ENCODE results near the gene CHD6. TPM values are rescaled to one million over a fixed set of nuclear protein-coding genes. Genes with fewer than 3 reads are reported as not detected.

The CHD6 gene
- total RNA-seq, 4 donors from 2014 or later: 21.5 to 130 (median 33.6) TPM

DNA sequence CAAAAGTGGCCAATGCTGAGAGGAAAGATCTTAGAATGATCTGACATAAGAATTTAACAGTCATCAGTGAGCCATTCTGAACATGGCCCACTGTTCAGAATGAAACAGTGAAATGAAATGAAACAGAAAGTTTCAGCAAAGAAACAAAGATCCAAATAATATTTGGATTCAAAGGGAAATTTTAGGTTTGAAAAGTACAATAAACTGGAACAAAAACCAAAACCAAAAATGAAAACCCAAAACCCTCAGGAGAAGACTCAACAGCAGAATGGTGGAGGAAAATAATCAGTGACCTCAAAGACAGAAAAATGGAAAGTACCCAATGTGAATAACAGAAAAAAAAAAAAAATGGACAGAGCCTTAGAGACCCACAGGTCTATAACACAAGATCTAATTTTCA, 185.4 kb downstream of the CHD6 start:
- no peak for TF ChIP-seq POLR2A (IDR thresholded peaks at IDR 0.05)
- TF ChIP-seq, protein P1, sequence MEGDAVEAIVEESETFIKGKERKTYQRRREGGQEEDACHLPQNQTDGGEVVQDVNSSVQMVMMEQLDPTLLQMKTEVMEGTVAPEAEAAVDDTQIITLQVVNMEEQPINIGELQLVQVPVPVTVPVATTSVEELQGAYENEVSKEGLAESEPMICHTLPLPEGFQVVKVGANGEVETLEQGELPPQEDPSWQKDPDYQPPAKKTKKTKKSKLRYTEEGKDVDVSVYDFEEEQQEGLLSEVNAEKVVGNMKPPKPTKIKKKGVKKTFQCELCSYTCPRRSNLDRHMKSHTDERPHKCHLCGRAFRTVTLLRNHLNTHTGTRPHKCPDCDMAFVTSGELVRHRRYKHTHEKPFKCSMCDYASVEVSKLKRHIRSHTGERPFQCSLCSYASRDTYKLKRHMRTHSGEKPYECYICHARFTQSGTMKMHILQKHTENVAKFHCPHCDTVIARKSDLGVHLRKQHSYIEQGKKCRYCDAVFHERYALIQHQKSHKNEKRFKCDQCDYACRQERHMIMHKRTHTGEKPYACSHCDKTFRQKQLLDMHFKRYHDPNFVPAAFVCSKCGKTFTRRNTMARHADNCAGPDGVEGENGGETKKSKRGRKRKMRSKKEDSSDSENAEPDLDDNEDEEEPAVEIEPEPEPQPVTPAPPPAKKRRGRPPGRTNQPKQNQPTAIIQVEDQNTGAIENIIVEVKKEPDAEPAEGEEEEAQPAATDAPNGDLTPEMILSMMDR (IDR thresholded peaks at IDR 0.05): no peak
- Histone ChIP-seq H3K27me3 (no peaks in the 10 kb centered on the region), H3K27ac (no peak overlapping the region), H3K4me3 (no peak overlapping the region), H3K9me3 (no peaks in the 10 kb centered on the region), H3K36me3 (peaks cover 0 to 33% (median 0%) of the 10 kb centered on the region in 3 donors), H3K4me1 (no peaks in the 10 kb centered on the region)
- DNase-seq: no peak

DNA sequence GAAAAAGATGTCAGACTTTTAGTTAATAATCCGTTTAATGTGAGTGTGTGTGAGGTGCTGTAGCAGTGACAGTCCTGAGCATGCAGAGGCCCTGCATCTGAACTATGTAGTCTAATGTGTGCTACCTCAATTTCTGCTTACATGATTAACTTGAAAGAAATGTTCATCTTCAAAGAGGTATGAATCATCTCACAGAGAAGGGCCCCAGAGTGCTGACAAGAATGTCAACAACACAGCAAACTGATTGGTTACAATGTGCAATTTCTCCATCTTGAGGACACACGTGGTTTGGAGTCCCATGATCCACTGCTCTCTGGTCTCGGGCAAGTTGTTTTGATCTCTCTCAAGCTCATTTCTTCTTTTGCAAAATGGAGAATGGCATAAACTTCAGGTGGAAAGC, 189.9 kb downstream of the CHD6 start:
- peaks cover 0 to 27% (median 0%) of the 10 kb centered on the region in 3 donors for H3K36me3 ChIP-seq
- no peak for DNase-seq
- peaks cover 0 to 12% (median 0%) of the 10 kb centered on the region in 4 donors for H3K4me1 ChIP-seq
- H3K4me3 ChIP-seq: no peak overlapping the region
- H3K27me3 ChIP-seq: no peaks in the 10 kb centered on the region
- no peak overlapping the region for H3K27ac ChIP-seq
- TF ChIP-seq, protein P1 (IDR thresholded peaks at IDR 0.05): no peak
- TF ChIP-seq POLR2A (IDR thresholded peaks at IDR 0.05): no peak
- no peaks in the 10 kb centered on the region for H3K9me3 ChIP-seq

DNA sequence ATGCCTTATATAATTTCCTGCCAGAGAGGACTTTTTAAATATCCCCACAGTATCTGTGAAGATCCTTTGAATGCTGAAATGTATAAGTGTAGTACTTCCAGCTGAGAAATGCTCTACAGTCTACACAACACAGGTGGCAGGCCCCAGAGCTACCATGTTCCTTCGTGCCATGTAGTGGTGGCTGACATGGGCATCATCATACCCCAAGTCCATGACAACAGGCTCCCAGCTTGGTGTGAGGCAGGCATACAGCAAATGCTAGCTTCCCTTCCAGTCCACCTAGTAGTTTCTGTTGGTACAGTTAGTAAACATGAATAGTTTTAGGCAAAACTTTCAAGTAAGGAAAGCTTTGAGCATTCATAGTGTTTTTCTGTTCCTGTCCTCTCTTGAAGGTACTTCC, 190.3 kb downstream of the CHD6 start:
- no peak overlapping the region for H3K4me3 ChIP-seq

DNA sequence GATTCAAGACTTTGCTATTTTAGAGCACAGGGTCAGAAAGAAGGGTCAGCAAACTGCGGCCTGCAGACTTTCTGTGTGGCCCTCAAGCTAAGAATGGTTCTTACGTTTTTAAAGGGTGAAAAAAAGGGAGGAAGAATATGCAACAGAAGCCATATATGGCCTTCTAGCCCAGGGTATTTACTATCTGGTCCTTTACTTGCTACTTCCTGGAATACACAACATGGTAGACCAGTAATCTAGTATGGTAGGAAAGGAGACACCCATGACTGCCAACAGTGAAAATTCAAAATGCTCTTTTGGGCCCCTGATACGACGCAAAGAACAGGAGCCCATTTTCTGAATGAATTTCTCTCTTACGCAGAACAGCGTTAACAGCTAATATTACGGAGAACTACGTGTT, 191.2 kb downstream of the CHD6 start:
- TF ChIP-seq, protein P1 (IDR thresholded peaks at IDR 0.05): no peak
- TF ChIP-seq POLR2A (IDR thresholded peaks at IDR 0.05): no peak
- H3K9me3 ChIP-seq: no peaks in the 10 kb centered on the region
- H3K27me3 ChIP-seq: no peaks in the 10 kb centered on the region
- H3K4me1 ChIP-seq: peaks cover 0 to 12% (median 0%) of the 10 kb centered on the region in 4 donors
- H3K27ac ChIP-seq: no peak overlapping the region
- peaks cover 0 to 38% (median 0%) of the 10 kb centered on the region in 3 donors for H3K36me3 ChIP-seq
- no peak for DNase-seq
- no peak overlapping the region for H3K4me3 ChIP-seq

More for the DNA sequence above, 190.3 kb downstream of the CHD6 start:
- peaks cover 0 to 31% (median 0%) of the 10 kb centered on the region in 3 donors for H3K36me3 ChIP-seq
- DNase-seq: no peak
- no peaks in the 10 kb centered on the region for H3K9me3 ChIP-seq
- no peak overlapping the region for H3K27ac ChIP-seq
- no peak for TF ChIP-seq POLR2A (IDR thresholded peaks at IDR 0.05)
- TF ChIP-seq, protein P1 (IDR thresholded peaks at IDR 0.05): no peak
- no peaks in the 10 kb centered on the region for H3K27me3 ChIP-seq
- H3K4me1 ChIP-seq: peaks cover 0 to 12% (median 0%) of the 10 kb centered on the region in 4 donors

DNA sequence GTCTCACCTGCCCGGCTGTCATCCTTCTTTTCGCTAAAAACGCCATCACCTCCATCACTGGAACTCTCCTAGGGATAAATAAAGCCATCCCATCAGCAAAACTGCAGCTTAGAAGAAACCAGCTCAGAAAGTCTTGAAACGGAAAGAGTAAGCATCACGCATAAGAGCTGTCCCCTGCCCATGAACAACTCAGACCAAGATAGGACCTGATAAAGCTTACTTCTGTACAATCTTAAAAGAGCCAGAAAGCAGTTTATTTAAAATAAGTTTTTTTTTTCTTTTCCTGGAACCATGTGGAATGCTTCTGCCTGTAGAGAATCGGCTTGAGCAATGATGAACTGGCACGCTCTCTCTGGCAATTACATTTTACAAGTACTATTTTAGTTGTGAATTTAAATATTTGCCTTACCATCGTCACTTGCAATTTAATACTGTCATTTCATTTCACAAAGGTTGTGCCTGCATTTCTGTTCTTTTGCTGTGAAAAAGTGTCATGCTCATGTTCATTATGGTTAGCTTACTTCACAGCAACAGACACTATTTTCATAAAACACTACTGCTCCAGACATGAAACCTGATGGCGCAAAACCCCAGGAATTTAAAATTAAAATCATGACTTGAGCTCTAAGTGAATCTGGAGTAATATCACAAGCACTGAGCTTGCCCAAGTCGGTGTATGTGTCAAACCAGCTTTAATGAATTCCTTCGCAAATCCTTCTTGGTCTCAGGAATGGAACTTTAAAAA, 191.9 kb downstream of the CHD6 start:
- no peak overlapping the region for H3K27ac ChIP-seq
- no peaks in the 10 kb centered on the region for H3K27me3 ChIP-seq
- no peaks in the 10 kb centered on the region for H3K9me3 ChIP-seq
- no peak for DNase-seq
- H3K36me3 ChIP-seq: peaks cover 0 to 45% (median 0%) of the 10 kb centered on the region in 3 donors
- no peak for TF ChIP-seq POLR2A (IDR thresholded peaks at IDR 0.05)
- TF ChIP-seq, protein P1 (IDR thresholded peaks at IDR 0.05): no peak
- peaks cover 0 to 12% (median 0%) of the 10 kb centered on the region in 4 donors for H3K4me1 ChIP-seq
- no peak overlapping the region for H3K4me3 ChIP-seq
